Measurements from ENCODE around the gene HAO1.

DNA sequence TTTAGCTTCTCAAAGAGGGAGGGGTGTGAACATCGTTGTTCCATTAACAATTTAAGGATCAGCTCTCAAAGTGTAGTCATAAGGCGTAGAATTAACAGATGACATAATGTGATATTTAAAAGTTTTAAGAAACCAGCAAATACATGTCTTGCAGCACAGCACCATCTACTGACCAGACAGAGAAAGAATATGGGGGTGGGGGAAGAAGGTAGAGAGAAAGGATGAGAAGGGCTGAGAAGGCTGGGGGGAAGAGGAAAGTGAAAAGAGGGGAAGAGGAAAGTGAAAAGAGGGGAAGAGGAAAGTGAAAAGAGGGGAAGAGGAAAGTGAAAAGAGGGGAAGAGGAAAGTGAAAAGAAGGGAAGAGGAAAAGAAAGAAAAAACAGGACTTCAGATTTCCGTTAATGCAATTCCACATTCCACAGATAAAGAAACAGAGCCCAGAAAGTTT, 80.9 kb downstream of the HAO1 start:
- TF ChIP-seq, protein P1, sequence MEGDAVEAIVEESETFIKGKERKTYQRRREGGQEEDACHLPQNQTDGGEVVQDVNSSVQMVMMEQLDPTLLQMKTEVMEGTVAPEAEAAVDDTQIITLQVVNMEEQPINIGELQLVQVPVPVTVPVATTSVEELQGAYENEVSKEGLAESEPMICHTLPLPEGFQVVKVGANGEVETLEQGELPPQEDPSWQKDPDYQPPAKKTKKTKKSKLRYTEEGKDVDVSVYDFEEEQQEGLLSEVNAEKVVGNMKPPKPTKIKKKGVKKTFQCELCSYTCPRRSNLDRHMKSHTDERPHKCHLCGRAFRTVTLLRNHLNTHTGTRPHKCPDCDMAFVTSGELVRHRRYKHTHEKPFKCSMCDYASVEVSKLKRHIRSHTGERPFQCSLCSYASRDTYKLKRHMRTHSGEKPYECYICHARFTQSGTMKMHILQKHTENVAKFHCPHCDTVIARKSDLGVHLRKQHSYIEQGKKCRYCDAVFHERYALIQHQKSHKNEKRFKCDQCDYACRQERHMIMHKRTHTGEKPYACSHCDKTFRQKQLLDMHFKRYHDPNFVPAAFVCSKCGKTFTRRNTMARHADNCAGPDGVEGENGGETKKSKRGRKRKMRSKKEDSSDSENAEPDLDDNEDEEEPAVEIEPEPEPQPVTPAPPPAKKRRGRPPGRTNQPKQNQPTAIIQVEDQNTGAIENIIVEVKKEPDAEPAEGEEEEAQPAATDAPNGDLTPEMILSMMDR (conservative IDR thresholded peaks at IDR 0.05; ENCODE audit: low read depth, low read length): peak; percentile 77
- TF ChIP-seq EZH2 (IDR thresholded peaks at IDR 0.05; ENCODE audit: borderline replicate concordance, low read depth, low read length, poor library complexity, severe bottlenecking): no peak
